BLaER1 (cell line): ENCODE results near the gene DHCR7.

ENCODE experiments used
- H3K27ac ChIP-seq: shearing (Covaris generic); formaldehyde crosslinking; 2 replicates; pipeline ENCODE4 v1.8.1; 2022
- H3K27me3 ChIP-seq: shearing (Covaris generic); formaldehyde crosslinking; 2 replicates; pipeline ENCODE4 v1.8.1; 2022
- H3K36me3 ChIP-seq: shearing (Covaris generic); formaldehyde crosslinking; 2 replicates; pipeline ENCODE4 v1.8.1; 2022
- H3K4me1 ChIP-seq: shearing (Covaris generic); formaldehyde crosslinking; 2 replicates; pipeline ENCODE4 v1.8.1; 2022
- H3K4me2 ChIP-seq: shearing (Covaris generic); formaldehyde crosslinking; 2 replicates; pipeline ENCODE4 v1.8.1; 2022
- H3K4me3 ChIP-seq: shearing (Covaris generic); formaldehyde crosslinking; 2 replicates; pipeline ENCODE4 v1.8.1; 2022
- H3K9ac ChIP-seq: shearing (Covaris generic); formaldehyde crosslinking; 2 replicates; pipeline ENCODE4 v1.8.1; 2022
- H3K9me3 ChIP-seq: shearing (Covaris generic); formaldehyde crosslinking; 2 replicates; pipeline ENCODE4 v1.8.1; 2022
- H4K20me1 ChIP-seq: shearing (Covaris generic); formaldehyde crosslinking; 2 replicates; pipeline ENCODE4 v1.8.1; 2022
- Cebpa-rat ChIP-seq: shearing (Covaris generic); IDR thresholded peaks from 2 replicates; pipeline ENCODE4 v1.8.1; 2022

DHCR7 gene

DNA sequence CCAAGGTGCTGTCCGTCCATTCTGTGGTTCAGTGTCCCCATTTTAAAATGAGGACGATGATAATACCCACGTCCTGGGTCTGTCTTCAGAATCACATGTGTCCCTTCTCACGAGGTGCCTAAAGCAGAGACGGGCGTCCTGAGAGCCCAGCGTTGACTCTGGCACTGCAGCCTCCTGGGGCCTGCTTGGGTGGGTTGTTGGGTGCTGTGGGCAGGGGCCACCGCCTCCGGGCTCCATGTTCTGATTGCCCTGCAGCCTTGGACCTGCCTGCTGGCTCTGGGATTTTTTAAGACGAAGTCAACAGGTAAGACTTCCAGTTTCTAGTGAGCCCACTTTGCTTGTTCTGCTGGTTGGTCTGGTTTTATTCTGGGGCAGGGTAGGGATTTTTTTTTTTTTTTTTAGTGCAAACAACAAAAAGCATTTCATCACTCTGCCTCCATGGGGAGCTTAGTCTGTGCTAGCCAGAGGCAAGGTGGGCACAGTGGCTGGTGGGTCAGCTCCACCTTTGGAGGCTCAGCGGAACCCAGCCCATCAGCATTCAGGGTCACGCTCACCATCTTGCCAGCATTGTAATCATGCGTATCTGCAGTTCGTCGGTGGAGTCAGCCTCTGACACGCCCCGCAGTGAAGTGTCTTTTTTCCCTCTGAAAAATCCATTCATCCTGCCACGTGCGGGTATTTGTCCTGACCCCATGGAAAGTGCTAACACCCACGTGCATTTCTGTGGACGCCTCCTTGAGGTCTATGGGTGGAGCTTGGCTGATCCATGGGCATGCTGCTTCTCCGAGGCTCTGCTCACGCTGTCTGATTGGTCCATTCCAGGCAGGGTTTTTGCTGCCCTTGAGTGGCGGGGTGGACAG is 33.1 kb upstream of the DHCR7 start:
- no peak overlapping the region for H3K9ac ChIP-seq
- no peak overlapping the region for H3K4me3 ChIP-seq
- H3K27ac ChIP-seq = no peak overlapping the region
- no peaks in the 10 kb centered on the region for H3K9me3 ChIP-seq
- H3K4me2 ChIP-seq = no peak overlapping the region
- H3K4me1 ChIP-seq = peaks cover 20% of the 10 kb centered on the region
- peaks cover 100% of the 10 kb centered on the region for H3K36me3 ChIP-seq
- H4K20me1 ChIP-seq = no peaks in the 10 kb centered on the region
- TF ChIP-seq Cebpa-rat = no peak
- H3K27me3 ChIP-seq = no peaks in the 10 kb centered on the region

DNA sequence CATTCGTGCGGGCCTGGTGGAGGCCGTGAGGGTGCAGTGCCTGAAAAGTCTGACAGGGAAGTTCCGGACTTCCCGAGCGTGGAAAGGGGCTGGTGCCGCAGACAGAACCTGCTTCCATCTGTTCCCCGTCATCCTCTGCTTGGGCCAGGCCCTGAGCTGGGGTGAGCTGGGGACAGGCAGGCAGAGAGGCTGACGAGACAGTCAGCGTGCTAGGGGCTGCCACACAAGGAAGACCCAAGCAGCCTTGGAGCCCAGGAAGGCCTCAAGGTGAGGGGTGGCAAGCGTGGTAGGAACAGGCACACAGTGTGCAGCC is 30.3 kb upstream of the DHCR7 start:
- H3K9me3 ChIP-seq = no peaks in the 10 kb centered on the region
- H4K20me1 ChIP-seq = no peaks in the 10 kb centered on the region
- H3K9ac ChIP-seq = no peak overlapping the region
- peaks cover 100% of the 10 kb centered on the region for H3K36me3 ChIP-seq
- H3K27ac ChIP-seq = no peak overlapping the region
- TF ChIP-seq Cebpa-rat = no peak
- peaks cover 25% of the 10 kb centered on the region for H3K4me1 ChIP-seq
- H3K27me3 ChIP-seq = no peaks in the 10 kb centered on the region
- H3K4me2 ChIP-seq = peak overlapping the region; percentile 28; the same call in 1 of the 2 replicates
- no peak overlapping the region for H3K4me3 ChIP-seq

DNA sequence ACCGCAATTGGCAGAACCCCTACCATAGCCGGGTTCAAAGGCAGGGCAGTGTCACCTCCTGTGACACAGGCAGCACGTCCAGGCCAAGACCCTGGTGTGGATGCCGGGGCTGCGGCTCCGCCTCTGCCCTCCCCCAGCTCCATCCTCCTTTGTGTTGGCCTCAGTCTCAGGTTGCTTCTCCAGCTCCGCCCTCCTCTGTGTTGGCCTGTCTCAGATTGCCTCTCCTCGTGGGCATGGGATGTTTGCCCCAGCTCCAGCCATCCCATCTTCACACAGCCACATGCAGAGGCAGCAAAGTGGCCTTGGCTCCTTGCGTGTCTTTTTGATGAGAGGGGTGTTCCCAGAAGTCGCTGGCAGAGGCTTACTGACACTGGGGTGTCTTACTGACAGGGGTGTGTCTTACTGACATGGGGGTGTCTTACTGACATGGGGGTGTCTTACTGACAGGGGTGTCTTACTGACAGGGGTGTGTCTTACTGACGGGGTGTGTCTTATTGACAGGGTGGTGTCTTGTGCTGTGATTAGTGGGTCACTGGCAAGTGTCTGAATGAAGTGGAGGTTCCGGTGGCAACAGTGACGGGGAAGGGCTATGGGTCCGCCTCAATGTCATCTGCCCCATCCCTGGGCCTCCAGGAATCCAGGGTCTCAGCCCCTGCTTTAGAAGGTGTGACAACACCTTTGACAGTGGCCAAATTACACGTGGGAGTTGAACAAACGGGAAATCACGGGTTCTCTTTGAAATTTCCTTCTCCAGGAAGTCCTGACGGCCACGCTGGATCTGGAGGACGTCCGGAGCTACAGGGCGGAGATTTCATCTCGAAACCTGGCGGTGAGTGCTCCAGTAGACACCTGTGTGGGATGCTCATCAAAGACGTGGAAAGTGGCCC is 29.7 kb upstream of the DHCR7 start:
- H3K9ac ChIP-seq = no peak overlapping the region
- peaks cover 100% of the 10 kb centered on the region for H3K36me3 ChIP-seq
- no peak for TF ChIP-seq Cebpa-rat
- no peaks in the 10 kb centered on the region for H3K27me3 ChIP-seq
- H3K4me1 ChIP-seq = peaks cover 31% of the 10 kb centered on the region
- no peaks in the 10 kb centered on the region for H4K20me1 ChIP-seq
- H3K27ac ChIP-seq = no peak overlapping the region
- no peaks in the 10 kb centered on the region for H3K9me3 ChIP-seq
- H3K4me3 ChIP-seq = no peak overlapping the region
- H3K4me2 ChIP-seq = peak overlapping the region; percentile 28

DNA sequence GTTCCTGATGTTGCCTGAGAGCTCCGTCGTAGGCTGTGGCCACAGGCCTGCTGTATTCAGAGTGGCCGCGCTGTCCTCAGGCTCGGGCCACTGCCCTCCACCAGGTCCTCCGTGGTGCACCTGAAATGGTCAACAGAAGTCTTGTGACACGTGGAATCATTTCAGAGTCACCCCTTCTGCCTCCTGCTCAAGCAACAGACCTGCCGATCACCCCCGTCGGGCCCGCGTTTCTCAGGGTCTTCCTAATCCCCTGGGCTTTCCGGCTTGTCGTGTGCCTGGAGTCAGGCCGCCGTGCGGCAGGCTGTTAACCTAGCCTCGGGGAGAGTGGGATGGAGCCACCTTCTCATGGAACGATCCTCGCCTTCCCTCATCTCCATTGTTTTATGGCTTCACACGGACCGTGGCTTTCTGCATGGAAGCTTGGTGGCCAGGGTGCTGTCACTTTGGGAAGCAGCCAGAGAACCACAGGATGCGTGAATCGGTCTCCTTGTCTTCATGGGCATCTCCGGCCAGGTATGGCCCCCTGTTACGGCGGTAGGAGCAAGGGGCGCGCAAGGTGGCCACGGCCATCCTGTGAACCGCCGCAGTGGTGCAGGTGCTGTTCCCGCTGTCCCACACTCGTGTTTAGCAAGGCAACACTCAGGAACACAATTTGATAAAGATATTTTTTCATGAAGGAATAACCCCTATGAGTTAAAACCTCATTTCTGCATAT is 28.9 kb upstream of the DHCR7 start:
- no peak overlapping the region for H3K4me2 ChIP-seq
- peaks cover 39% of the 10 kb centered on the region for H3K4me1 ChIP-seq
- H3K36me3 ChIP-seq = peaks cover 96% of the 10 kb centered on the region
- H4K20me1 ChIP-seq = no peaks in the 10 kb centered on the region
- H3K9me3 ChIP-seq = no peaks in the 10 kb centered on the region
- no peak overlapping the region for H3K27ac ChIP-seq
- no peak overlapping the region for H3K9ac ChIP-seq
- H3K4me3 ChIP-seq = no peak overlapping the region
- TF ChIP-seq Cebpa-rat = no peak
- H3K27me3 ChIP-seq = no peaks in the 10 kb centered on the region

DNA sequence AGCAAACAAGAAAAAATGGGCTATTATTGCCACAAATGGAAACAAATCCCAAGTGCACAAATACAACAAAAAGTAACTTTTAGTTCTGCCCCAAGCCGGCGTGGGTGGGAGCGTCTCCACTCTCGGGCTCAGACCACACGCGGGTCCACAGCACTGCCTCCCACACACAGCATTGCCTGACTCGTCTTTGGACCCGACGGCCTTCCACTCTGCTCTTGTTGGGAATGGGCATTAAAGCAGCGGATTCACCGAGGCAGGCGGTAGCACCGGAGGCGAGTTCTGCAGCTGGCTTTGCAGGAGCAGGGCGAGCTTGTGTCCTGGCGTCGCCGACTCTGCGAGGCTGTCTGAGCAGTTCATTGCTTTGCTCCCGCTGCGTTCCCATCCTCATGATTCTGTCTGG is 27.8 kb upstream of the DHCR7 start:
- Histone ChIP-seq H3K9ac (no peak overlapping the region), H4K20me1 (no peaks in the 10 kb centered on the region), H3K4me2 (no peak overlapping the region), H3K36me3 (peaks cover 88% of the 10 kb centered on the region), H3K27ac (no peak overlapping the region), H3K27me3 (no peaks in the 10 kb centered on the region), H3K4me3 (no peak overlapping the region), H3K9me3 (no peaks in the 10 kb centered on the region), H3K4me1 (peaks cover 50% of the 10 kb centered on the region)
- TF ChIP-seq Cebpa-rat = no peak

DNA sequence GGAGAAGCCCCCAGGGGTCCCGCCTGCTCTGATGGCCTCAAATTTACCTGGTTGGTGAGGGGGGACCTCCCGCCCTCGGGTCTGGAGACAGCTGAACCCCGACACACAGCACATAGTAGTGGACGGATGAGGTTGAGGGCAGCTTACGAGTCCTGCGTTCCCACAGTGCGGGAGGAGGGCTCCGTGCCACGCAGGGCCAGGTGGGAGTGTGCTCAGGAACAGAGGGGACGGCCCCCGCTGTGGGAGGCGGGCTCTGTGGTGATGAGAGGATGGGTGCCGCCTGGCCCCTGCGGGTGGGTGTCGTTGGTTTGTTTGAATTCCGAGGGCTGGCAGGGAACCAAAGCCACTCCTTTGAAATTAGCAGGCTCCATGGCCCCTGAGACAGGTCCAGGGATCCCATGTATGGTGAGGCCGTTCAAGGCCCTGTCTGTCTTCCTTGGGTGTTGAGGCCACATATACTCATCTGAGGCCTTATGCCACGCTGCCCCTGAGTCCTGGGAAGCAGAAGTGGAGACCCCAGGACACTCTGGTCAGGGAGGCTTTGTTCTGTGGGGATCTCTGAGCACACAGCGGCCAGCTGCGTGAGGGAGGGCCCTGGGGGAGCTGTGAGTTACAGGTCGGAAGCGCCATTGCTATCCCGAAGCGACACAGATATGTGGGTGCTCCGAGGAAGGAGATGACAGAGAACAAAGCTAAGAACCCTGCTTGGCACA is 26.7 kb upstream of the DHCR7 start:
- H3K9ac ChIP-seq = no peak overlapping the region
- H3K27me3 ChIP-seq = no peaks in the 10 kb centered on the region
- no peak for TF ChIP-seq Cebpa-rat
- no peak overlapping the region for H3K27ac ChIP-seq
- no peak overlapping the region for H3K4me3 ChIP-seq
- H4K20me1 ChIP-seq = no peaks in the 10 kb centered on the region
- H3K4me1 ChIP-seq = peaks cover 50% of the 10 kb centered on the region
- no peaks in the 10 kb centered on the region for H3K9me3 ChIP-seq
- peaks cover 78% of the 10 kb centered on the region for H3K36me3 ChIP-seq
- no peak overlapping the region for H3K4me2 ChIP-seq

DNA sequence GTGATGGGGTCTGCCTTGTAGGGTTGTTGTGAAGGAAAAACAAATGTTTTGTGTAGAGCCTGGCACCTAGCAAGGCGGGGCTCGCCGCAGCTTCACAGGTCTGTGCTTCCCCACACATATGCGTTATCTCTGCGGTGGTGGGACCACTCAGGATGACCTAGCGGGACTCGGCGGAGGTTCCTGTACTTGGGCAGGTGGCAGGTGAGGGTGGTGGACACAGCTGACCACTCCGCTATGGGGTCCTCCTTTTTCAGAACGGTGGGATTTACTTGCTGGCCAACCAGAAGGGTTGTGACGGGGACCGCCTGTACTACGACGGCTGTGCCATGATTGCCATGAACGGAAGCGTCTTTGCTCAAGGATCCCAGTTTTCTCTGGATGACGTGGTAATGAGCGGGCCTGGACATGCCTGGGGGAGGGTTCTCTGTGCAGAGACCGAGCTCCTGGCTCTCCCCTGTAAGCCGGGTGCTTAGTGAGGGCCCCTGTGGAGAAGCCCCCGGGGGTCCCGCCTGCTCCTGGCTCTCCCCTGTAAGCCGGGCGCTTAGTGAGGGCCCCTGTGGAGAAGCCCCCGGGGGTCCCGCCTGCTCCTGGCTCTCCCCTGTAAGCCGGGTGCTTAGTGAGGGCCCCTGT is 26.1 kb upstream of the DHCR7 start:
- no peaks in the 10 kb centered on the region for H3K27me3 ChIP-seq
- no peaks in the 10 kb centered on the region for H4K20me1 ChIP-seq
- no peak overlapping the region for H3K4me3 ChIP-seq
- no peak overlapping the region for H3K9ac ChIP-seq
- no peak overlapping the region for H3K4me2 ChIP-seq
- peaks cover 78% of the 10 kb centered on the region for H3K36me3 ChIP-seq
- peaks cover 5% of the 10 kb centered on the region for H3K9me3 ChIP-seq
- TF ChIP-seq Cebpa-rat = no peak
- H3K4me1 ChIP-seq = peaks cover 50% of the 10 kb centered on the region
- no peak overlapping the region; the same call in 1 of the 2 replicates for H3K27ac ChIP-seq

DNA sequence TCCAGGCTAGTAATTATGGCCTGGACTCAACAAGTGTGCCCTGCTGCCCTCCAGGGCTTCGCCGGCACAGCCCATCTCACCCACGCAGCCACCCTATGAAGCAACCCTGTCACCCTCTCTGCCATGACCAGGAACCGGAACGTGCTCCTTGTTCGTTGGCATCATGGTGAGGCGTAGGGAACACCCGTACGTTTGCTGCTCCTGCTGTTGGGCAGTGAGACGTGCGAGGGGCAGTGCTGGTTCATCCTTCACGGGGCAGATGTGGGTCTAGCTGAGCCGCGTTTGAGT is 25.5 kb upstream of the DHCR7 start:
- peaks cover 10% of the 10 kb centered on the region for H3K9me3 ChIP-seq
- no peaks in the 10 kb centered on the region for H4K20me1 ChIP-seq
- no peak for TF ChIP-seq Cebpa-rat
- no peak overlapping the region for H3K4me3 ChIP-seq
- H3K4me1 ChIP-seq = peaks cover 50% of the 10 kb centered on the region
- peak overlapping the region; percentile 77 for H3K27ac ChIP-seq
- peaks cover 78% of the 10 kb centered on the region for H3K36me3 ChIP-seq
- H3K4me2 ChIP-seq = no peak overlapping the region
- H3K9ac ChIP-seq = no peak overlapping the region
- H3K27me3 ChIP-seq = no peaks in the 10 kb centered on the region
